ENCODE data around the gene B4GALNT3. TPM values are rescaled to one million over a fixed set of nuclear protein-coding genes. Genes with fewer than 3 reads are reported as not detected.

Gene B4GALNT3
- total RNA-seq, 4 donors from 2014 or later: under 0.01 to 0.80 (median 0.36) TPM

- intact Hi-C loops (cut with DNase I): no loop called here
- TF ChIP-seq CTCF (IDR thresholded peaks at IDR 0.05) (no peak), POLR2AphosphoS5 (IDR thresholded peaks at IDR 0.05) (peak; percentile 28 to 33)
- DNase-seq (ENCODE audit: extremely low spot score): no peak
- Histone ChIP-seq H3K27me3 (peaks cover 0 to 15% (median 0%) of the 10 kb centered on the region in 4 donors), H3K4me3 (peak overlapping the region; percentile 15 to 22 (median 20)), H3K27ac (replicated peaks in 1 of 4) (peak overlapping the region in 1 of 4 donors; percentile 36), H3K4me1 (peaks cover 0 to 10% (median 0%) of the 10 kb centered on the region in 4 donors), H3K36me3 (peaks cover 0 to 27% (median 3%) of the 10 kb centered on the region in 4 donors), H3K9me3 (no peaks in the 10 kb centered on the region)
- 74% methylated on average over 11 of the region's 19 CpGs for WGBS
These were observed 102.3 kb downstream of the B4GALNT3 start for GRCh38 chr12:561908-562593.

- WGBS: 88% methylated on average over 8 of the region's 12 CpGs
- Histone ChIP-seq H3K27me3 (peaks cover 0 to 15% (median 0%) of the 10 kb centered on the region in 4 donors), H3K4me3 (peak overlapping the region in 3 of 4 donors; percentile 15 to 22 (median 19)), H3K9me3 (no peaks in the 10 kb centered on the region), H3K27ac (replicated peaks in 1 of 4) (no peak overlapping the region), H3K4me1 (peaks cover 0 to 10% (median 0%) of the 10 kb centered on the region in 4 donors), H3K36me3 (peaks cover 0 to 27% (median 3%) of the 10 kb centered on the region in 4 donors)
- intact Hi-C loops (cut with DNase I): no loop called here
- no peak for DNase-seq (ENCODE audit: extremely low spot score)
- no peak for TF ChIP-seq CTCF (IDR thresholded peaks at IDR 0.05)
These were observed 102.9 kb downstream of the B4GALNT3 start for GRCh38 chr12:562634-563033.

GRCh38 chr12:563250-563781 lies 103.6 kb downstream of the B4GALNT3 start:
- Histone ChIP-seq H3K27me3 (peaks cover 0 to 13% (median 0%) of the 10 kb centered on the region in 4 donors), H3K36me3 (peaks cover 0 to 20% (median 3%) of the 10 kb centered on the region in 4 donors), H3K27ac (replicated peaks in 1 of 4) (no peak overlapping the region), H3K9me3 (no peaks in the 10 kb centered on the region), H3K4me3 (peak overlapping the region in 1 of 4 donors; percentile 22), H3K4me1 (peaks cover 0 to 10% (median 0%) of the 10 kb centered on the region in 4 donors)
- intact Hi-C loops (cut with DNase I): no loop called here
- no peak for DNase-seq (ENCODE audit: extremely low spot score)
- TF ChIP-seq POLR2AphosphoS5 (IDR thresholded peaks at IDR 0.05): no peak
- WGBS: 72% methylated on average over 8 of the region's 8 CpGs

GRCh38 chr12:563787-564298 lies 104.1 kb downstream of the B4GALNT3 start:
- intact Hi-C loops (cut with DNase I): no loop called here
- no peak for DNase-seq (ENCODE audit: extremely low spot score)
- Histone ChIP-seq H3K9me3 (no peaks in the 10 kb centered on the region), H3K4me1 (peaks cover 0 to 10% (median 0%) of the 10 kb centered on the region in 4 donors), H3K27ac (replicated peaks in 1 of 4) (no peak overlapping the region), H3K27me3 (peaks cover 0 to 7% (median 0%) of the 10 kb centered on the region in 4 donors), H3K36me3 (peaks cover 0 to 17% (median 3%) of the 10 kb centered on the region in 4 donors), H3K4me3 (no peak overlapping the region)
- no peak for TF ChIP-seq CTCF (IDR thresholded peaks at IDR 0.05)
- 81% methylated on average over 7 of the region's 7 CpGs for WGBS

DNA sequence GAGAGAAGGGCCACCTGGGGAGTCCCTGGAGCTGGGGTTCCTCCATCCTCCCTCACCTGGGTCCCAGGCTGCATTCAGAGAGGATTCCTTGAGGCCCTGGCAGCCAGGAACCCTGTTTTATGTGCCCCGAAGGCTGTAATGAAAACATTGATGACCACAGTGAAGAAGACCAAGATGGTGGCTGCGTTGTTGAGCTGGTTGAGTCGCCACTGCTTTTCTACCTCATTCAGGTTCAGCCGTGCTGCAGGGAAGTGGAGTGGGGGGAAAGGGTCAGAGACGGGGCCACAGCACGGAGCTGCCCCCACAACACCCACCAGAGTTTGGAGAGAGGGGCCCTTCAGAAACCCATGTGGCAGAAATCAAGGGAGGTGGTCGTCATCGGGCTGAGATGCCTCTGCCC lies 105.4 kb downstream of the B4GALNT3 start:
- H3K9me3 ChIP-seq: no peaks in the 10 kb centered on the region
- intact Hi-C loops (cut with DNase I): no loop called here
- no peaks in the 10 kb centered on the region for H3K27me3 ChIP-seq
- 96% methylated on average over 8 of the region's 8 CpGs for whole genome bisulfite sequencing
- peaks cover 0 to 17% (median 3%) of the 10 kb centered on the region in 4 donors for H3K36me3 ChIP-seq
- H3K4me1 ChIP-seq: peaks cover 6 to 19% (median 9%) of the 10 kb centered on the region in 4 donors
- no peak for DNase-seq (ENCODE audit: extremely low spot score)
- H3K27ac ChIP-seq (replicated peaks in 1 of 4): no peak overlapping the region
- no peak overlapping the region for H3K4me3 ChIP-seq
- no peak for TF ChIP-seq POLR2AphosphoS5 (IDR thresholded peaks at IDR 0.05)
- TF ChIP-seq EP300 (IDR thresholded peaks at IDR 0.05): no peak
- no peak for TF ChIP-seq POLR2A (IDR thresholded peaks at IDR 0.05; ENCODE audit: low read depth)
- TF ChIP-seq CTCF (IDR thresholded peaks at IDR 0.05): no peak
